ENCODE measurements around the gene LMBR1.
"Not testable (repeated sequence)": the region's sequence is repeated elsewhere in the genome, so short reads cannot be mapped to it uniquely, and the experiment has no call there.

LMBR1 gene

DNA sequence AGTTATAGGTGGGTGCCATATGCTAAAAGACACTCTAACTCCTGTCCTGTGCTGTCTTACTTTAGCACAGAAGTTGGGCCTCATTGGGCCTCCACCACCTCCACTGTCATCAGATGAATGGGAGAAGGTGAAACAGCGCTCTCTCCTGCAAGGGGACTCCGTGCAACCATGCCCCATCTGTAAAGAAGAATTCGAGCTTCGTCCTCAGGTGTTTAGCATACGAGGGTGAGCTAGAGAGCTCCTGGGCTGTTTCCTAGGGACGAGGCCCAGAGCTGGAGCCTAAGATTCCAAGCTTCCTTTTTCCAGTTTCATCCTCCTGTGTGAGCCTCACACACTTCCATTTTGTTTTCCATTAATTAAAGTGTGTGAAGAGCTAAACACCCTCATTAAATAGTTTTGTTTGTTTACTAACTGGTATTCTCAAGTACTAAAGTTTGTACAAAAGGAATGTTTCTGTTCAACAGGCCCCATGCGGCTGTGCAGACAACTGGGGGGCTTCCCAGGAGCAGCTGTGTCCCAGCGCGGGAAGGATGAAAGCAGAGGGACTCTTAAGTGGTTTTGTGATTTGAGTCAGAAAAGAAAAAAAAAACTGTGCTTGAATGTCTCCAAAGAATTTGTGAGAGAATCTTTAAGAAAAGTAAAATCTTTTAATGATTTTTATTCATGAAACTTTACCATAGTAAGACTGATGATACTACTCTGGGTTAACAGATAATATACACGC, 238.3 kb downstream of the LMBR1 start:
- no peak for DNase-seq (ENCODE audit: low spot score)

DNA sequence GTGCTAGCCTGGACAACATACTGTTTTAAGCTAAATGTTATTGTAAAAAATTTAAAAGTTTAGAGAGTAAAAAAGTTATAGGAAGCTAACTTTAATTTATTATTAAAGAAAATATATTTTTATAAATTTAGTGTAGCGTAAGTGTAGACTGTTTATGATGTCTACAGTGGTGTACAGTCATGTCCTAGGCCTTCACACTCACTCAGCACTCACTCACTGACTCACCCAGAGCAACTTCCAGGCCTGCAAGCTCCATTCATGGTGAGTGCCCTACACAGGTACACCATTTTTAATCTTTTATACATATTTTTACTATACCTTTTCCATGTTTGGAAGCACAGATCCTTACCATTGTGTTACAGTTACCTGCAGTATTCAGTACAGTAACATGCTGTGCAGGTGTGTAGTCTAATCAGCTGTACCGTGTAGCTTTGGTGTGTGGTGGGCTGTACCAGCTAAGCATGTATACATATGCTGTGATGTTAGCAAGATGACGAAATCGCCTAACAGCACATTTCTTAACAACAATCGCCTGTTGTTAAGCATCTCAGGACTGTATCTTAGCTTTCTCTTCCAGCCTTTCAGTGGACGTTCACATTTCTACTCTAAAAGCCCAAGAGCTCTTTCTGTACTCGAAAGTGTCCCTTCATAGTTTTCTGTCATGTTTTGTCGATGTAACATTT, 240.0 kb downstream of the LMBR1 start:
- DNase-seq (ENCODE audit: low spot score): no peak

DNA sequence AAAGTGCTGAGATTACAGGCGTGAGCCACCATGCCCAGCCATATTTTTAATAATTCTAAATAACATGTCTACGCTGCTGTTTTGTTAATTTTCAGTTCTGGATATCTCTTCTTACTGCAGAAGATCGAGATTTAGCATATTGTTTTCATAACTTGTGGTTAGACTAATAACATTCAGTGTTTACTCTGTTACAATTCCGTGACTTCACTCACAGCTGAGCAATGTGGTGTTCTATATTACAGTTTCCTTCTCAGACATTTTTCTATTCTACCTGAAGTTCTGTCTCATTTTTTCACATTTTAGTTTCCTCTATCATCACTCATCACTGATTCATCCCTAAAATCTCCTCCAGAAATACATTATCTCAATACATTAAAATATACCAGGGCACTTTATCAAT, 241.5 kb downstream of the LMBR1 start:
- DNase-seq (ENCODE audit: low spot score): no peak

DNA sequence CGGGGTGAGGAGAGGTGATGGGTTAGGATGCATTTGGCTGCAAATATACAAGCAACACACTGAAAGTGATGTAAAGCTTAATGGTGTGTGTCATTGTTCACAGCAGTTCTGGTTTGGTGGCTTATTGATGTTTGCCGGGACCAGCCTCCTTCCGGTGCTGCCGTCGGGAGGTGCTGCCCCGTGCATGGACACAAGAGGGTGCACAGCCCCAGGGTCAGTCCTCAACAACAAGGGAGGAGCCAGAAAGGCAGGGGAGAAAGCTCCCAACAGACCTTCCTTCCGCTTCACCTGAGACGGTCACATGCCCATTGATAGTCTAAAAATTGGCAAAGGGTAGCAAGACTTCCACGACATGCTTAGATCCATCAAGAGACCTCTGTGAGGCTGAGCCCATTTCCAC, 242.9 kb downstream of the LMBR1 start:
- no peak for DNase-seq (ENCODE audit: low spot score)

DNA sequence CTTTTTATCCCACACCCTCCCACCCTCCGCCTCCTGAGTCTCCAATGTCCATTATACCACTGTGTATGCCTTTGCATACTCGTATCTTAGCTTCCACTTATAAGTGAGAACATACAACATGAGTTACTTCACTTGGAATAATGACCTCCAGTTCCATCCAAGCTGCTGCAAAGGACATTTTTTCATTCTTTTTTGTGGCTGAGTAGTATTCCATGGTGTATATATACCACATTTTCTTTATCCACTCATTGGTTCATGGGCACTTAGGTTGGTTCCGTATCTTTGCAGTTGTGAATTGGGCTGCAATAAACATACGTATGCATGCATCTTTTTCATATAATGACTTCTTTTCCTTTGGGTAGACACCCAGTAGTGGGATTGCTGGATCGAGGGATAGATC, 245.7 kb downstream of the LMBR1 start:
- DNase-seq (ENCODE audit: low spot score): not testable (repeated sequence)

GRCh38 chr7:156642306-156643045, 250.5 kb downstream of the LMBR1 start:
- DNase-seq (ENCODE audit: low spot score): no peak

GRCh38 chr7:156640949-156641485, 252.0 kb downstream of the LMBR1 start:
- peak; percentile 31 for DNase-seq (ENCODE audit: low spot score)

DNA sequence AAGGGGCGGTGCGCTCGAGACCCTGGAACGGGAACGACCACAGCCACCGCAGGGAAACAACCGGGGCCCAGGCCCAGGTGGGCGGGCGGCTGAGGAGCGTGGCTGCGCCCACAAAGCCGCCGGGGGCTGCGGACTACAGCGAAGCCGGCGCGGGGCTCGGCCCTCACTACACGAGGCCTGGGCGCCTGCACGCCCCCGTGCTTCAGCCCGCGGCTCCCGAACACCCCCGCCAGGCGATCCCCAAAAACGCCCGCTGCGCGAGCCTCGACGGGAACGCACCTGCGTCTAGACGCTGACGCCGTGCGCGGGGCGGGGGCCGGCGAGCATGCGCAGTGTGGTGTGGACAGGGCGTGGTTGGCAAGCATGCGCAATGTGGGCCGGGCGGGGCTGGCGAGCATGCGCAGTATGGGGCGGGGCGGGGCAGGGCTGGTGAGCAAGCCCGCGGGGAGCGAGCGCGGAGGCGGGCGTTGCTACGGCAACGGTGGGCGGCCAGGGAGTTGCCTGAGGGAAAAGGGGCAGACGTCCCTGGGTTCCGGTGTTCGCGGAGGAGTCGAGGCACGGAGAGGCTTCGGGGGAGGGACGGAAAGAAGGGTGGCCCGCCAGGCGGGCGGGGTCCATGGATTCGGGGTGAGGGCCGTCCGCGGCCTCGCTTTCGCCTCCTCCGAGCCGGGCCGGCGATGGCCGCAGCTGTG, 252.6 kb downstream of the LMBR1 start, which contains the start of gene RNF32:
Gene RNF32, plus strand, starts transcription at position 518 of the 692 bp plus-strand sequence. CDS start 3,104 bp downstream, outside the sequence.
- DNase-seq (ENCODE audit: low spot score): peak; percentile 92

- no peak for DNase-seq (ENCODE audit: low spot score)
Observed at GRCh38 chr7:156639426-156640256, 253.3 kb downstream of the LMBR1 start.

DNA sequence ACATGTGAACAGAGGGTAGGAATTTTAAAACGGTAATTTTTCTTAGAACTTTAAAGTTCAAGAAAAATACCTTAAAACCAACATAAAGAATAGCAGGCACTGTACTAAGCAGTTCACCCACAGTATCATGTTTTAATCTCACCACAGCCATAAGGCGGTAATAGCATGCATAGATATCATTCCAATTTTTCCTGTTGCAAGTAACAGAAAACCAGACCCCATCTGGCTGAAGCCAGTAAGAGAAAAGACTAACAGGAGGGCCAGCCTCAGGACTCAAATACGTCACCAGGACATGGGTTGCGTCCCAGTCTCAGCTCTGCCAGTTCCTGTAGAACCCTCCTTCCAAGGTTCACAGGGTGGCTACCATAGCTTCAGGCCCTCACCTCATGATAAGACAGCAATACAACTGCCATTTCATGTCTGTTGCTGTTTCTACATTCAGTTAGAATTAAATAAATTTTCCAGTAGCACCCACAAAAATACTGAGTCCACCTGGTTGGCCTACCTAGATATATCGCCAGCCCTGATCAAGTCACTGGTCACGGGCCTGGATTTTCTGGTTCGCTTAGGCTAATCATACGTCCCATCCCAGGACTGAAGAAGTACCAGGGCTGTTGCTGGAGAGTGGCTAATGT, 254.4 kb downstream of the LMBR1 start:
- no peak for DNase-seq (ENCODE audit: low spot score)

- DNase-seq (ENCODE audit: low spot score): not testable (repeated sequence)
Observed at GRCh38 chr7:156637093-156637492, 255.9 kb downstream of the LMBR1 start.

- DNase-seq (ENCODE audit: low spot score): no peak
Observed at GRCh38 chr7:156635529-156636385, 257.2 kb downstream of the LMBR1 start.

GRCh38 chr7:156634117-156634516, 258.9 kb downstream of the LMBR1 start:
- no peak for DNase-seq (ENCODE audit: low spot score)

- DNase-seq (ENCODE audit: low spot score): no peak
Observed at GRCh38 chr7:156629873-156630272, 263.1 kb downstream of the LMBR1 start.

- no peak for DNase-seq (ENCODE audit: low spot score)
Observed at GRCh38 chr7:156628562-156628961, 264.4 kb downstream of the LMBR1 start.

All from CD4-positive, alpha-beta T cell treated with Interleukin-6 at 100 ng/mL for 8 hours (primary cell).